Neural cell (in vitro differentiated cells): ENCODE results near the gene HSD3B7. TPM values are rescaled to one million over a fixed set of nuclear protein-coding genes. Genes with fewer than 3 reads are reported as not detected.

ENCODE experiments used
- H2AFZ ChIP-seq: fragments of 200-600, 300-800 bp; sonication (generic), shearing (Covaris generic); 2 replicates; pipeline ENCODE4 v1.6.0; 2014; ENCODE audit warnings: low read depth, mild to moderate bottlenecking, antibody characterized with exemption, low read length, moderate library complexity
- H3F3A ChIP-seq: fragments of 200-600 bp; shearing (Covaris generic); 2 replicates; pipeline ENCODE4 v1.6.1; 2016; ENCODE audit warnings: mild to moderate bottlenecking, moderate library complexity, mixed read lengths, antibody characterized with exemption, low read length; ENCODE audit not compliant: insufficient read depth, poor library complexity, severe bottlenecking
- H3K27ac ChIP-seq: fragments of 200-600, 300-800 bp; sonication (generic), shearing (Covaris generic); 2 replicates; pipeline ENCODE4 v1.5.1; 2014; ENCODE audit warnings: mild to moderate bottlenecking, low read length, moderate library complexity
- H3K27me3 ChIP-seq: fragments of 300-800, 200-600 bp; sonication (generic), shearing (Covaris generic); 2 replicates; pipeline ENCODE4 v1.6.0; 2014; ENCODE audit warnings: mild to moderate bottlenecking, low read depth, low read length, moderate library complexity; ENCODE audit not compliant: insufficient read depth
- H3K36me3 ChIP-seq: fragments of 300-800, 200-600 bp; sonication (generic), shearing (Covaris generic); 2 replicates; pipeline ENCODE4 v1.5.1; 2014; ENCODE audit warnings: mild to moderate bottlenecking, antibody characterized with exemption, low read length, moderate library complexity; ENCODE audit not compliant: insufficient read depth
- H3K4me2 ChIP-seq: fragments of 300-800, 200-600 bp; sonication (generic), shearing (Covaris generic); 2 replicates; pipeline ENCODE4 v1.6.0; 2014; ENCODE audit warnings: mild to moderate bottlenecking, low read length
- H3K4me3 ChIP-seq: fragments of 300-800, 200-600 bp; sonication (generic), shearing (Covaris generic); 2 replicates; pipeline ENCODE4 v1.5.1; 2014; ENCODE audit warnings: mild to moderate bottlenecking, low read length, moderate library complexity
- H3K79me2 ChIP-seq: fragments of 200-600 bp; shearing (Covaris generic); replicated peaks from 2 replicates; pipeline ENCODE4 v1.6.0; 2014; ENCODE audit warnings: mild to moderate bottlenecking, low read length, moderate library complexity; ENCODE audit not compliant: insufficient read depth
- H3K9ac ChIP-seq: fragments of 300-800, 200-600 bp; sonication (generic), shearing (Covaris generic); 2 replicates; pipeline ENCODE4 v1.6.1; 2016; ENCODE audit warnings: mild to moderate bottlenecking, low read length, mixed read lengths
- H3K9me2 ChIP-seq: fragments of 200-600 bp; shearing (Covaris generic); 2 replicates; pipeline ENCODE4 v1.6.1; 2016; ENCODE audit warnings: mild to moderate bottlenecking, low read length, mixed read lengths; ENCODE audit not compliant: insufficient read depth
- H3K9me3 ChIP-seq: fragments of 200-600, 300-800 bp; sonication (generic), shearing (Covaris generic); 2 replicates; pipeline ENCODE4 v1.6.1; 2016; ENCODE audit warnings: mild to moderate bottlenecking, mixed run types, low read length, moderate library complexity, mixed read lengths
- H4K20me1 ChIP-seq: fragments of 200-600 bp; shearing (Covaris generic); 2 replicates; pipeline ENCODE4 v1.6.1; 2016; ENCODE audit warnings: mild to moderate bottlenecking, mixed run types; ENCODE audit not compliant: insufficient read depth
- EP300 ChIP-seq: fragments of 450-650 bp; conservative IDR thresholded peaks from 2 replicates; pipeline ENCODE4 v1.6.1; 2014; ENCODE audit warnings: antibody characterized with exemption, mild to moderate bottlenecking, moderate library complexity; ENCODE audit not compliant: poor library complexity, severe bottlenecking
- EZH2 ChIP-seq: fragments of 200-600, 300-800 bp; shearing (Covaris generic), sonication (generic); IDR thresholded peaks from 2 replicates; pipeline ENCODE4 v1.6.1; 2014; ENCODE audit warnings: antibody characterized with exemption, low read length, borderline replicate concordance, mild to moderate bottlenecking; ENCODE audit not compliant: insufficient read depth, poor library complexity, severe bottlenecking
- MXI1 ChIP-seq: fragments of 450-650 bp; conservative IDR thresholded peaks from 2 replicates; pipeline ENCODE4 v1.6.1; 2014; ENCODE audit warnings: antibody characterized with exemption, mild to moderate bottlenecking; ENCODE audit not compliant: poor library complexity, severe bottlenecking
- POLR2AphosphoS5 ChIP-seq: IDR thresholded peaks from 2 replicates; pipeline ENCODE4 v1.6.1; 2012
- RAD21 ChIP-seq: fragments of 450-650 bp; conservative IDR thresholded peaks from 2 replicates; pipeline ENCODE4 v1.6.1; 2014; ENCODE audit warnings: antibody characterized with exemption, mild to moderate bottlenecking, moderate library complexity
- SMC3 ChIP-seq: fragments of 450-650 bp; conservative IDR thresholded peaks from 2 replicates; pipeline ENCODE4 v1.6.1; 2014; ENCODE audit warnings: antibody characterized with exemption, mild to moderate bottlenecking, moderate library complexity; ENCODE audit not compliant: poor library complexity
- TAF1 ChIP-seq: IDR thresholded peaks from 2 replicates; pipeline ENCODE4 v1.6.1; 2012; ENCODE audit warnings: low read depth
- polyA plus RNA-seq: library from polyadenylated mRNA; depleted of rRNA; stranded (reverse); fragments of >200 nt; gene quantifications from 2 replicates; pipeline ENCODE4 v1.2.3, GENCODE V29; 2014
- TF ChIP-seq, protein P1 (sequence below): IDR thresholded peaks from 2 replicates; pipeline ENCODE4 v1.6.1; 2012; ENCODE audit warnings: borderline replicate concordance
- TF ChIP-seq, protein P2 (sequence below): fragments of 450-650 bp; IDR thresholded peaks from 2 replicates; pipeline ENCODE4 v1.5.1; 2014; ENCODE audit warnings: antibody characterized with exemption, mild to moderate bottlenecking, moderate library complexity; ENCODE audit not compliant: poor library complexity, severe bottlenecking

The HSD3B7 gene
- polyA plus RNA-seq, 1 donor from 2014 or later, result 3.4 TPM

DNA sequence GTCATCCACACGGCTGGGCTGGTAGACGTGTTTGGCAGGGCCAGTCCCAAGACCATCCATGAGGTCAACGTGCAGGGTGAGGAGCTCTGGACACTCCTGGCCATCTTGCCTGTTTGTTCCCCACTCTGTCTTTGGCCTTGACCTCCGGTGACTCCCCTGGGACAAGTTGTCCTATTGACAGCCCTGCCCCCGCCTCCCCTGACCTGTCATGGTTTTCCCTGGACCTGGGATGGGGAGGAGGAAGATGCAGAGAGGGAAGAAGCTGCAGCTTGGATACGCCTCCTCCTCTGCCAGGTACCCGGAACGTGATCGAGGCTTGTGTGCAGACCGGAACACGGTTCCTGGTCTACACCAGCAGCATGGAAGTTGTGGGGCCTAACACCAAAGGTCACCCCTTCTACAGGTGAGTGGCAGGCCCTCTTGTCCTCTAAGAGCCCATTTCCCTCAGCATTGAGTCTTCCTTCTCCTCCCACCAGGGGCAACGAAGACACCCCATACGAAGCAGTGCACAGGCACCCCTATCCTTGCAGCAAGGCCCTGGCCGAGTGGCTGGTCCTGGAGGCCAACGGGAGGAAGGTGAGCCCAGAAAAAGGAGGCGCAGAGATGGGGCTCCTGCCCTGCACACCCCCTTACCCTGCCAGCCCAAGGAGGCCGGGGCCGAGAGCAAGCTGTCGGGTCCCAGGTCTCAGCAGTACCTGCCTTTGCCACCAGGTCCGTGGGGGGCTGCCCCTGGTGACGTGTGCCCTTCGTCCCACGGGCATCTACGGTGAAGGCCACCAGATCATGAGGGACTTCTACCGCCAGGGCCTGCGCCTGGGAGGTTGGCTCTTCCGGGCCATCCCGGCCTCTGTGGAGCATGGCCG, 1.4 kb downstream of the HSD3B7 start:
- Histone ChIP-seq H3K4me3 (no peak overlapping the region), H3F3A (no peaks in the 10 kb centered on the region), H3K9me3 (no peaks in the 10 kb centered on the region), H4K20me1 (no peaks in the 10 kb centered on the region), H3K9me2 (no peaks in the 10 kb centered on the region), H3K36me3 (no peaks in the 10 kb centered on the region), H3K9ac (no peak overlapping the region), H3K27ac (no peak overlapping the region), H3K4me2 (no peak overlapping the region), H3K79me2 (no peaks in the 10 kb centered on the region), H2AFZ (no peak overlapping the region), H3K27me3 (no peaks in the 10 kb centered on the region)
- TF ChIP-seq, protein P1, sequence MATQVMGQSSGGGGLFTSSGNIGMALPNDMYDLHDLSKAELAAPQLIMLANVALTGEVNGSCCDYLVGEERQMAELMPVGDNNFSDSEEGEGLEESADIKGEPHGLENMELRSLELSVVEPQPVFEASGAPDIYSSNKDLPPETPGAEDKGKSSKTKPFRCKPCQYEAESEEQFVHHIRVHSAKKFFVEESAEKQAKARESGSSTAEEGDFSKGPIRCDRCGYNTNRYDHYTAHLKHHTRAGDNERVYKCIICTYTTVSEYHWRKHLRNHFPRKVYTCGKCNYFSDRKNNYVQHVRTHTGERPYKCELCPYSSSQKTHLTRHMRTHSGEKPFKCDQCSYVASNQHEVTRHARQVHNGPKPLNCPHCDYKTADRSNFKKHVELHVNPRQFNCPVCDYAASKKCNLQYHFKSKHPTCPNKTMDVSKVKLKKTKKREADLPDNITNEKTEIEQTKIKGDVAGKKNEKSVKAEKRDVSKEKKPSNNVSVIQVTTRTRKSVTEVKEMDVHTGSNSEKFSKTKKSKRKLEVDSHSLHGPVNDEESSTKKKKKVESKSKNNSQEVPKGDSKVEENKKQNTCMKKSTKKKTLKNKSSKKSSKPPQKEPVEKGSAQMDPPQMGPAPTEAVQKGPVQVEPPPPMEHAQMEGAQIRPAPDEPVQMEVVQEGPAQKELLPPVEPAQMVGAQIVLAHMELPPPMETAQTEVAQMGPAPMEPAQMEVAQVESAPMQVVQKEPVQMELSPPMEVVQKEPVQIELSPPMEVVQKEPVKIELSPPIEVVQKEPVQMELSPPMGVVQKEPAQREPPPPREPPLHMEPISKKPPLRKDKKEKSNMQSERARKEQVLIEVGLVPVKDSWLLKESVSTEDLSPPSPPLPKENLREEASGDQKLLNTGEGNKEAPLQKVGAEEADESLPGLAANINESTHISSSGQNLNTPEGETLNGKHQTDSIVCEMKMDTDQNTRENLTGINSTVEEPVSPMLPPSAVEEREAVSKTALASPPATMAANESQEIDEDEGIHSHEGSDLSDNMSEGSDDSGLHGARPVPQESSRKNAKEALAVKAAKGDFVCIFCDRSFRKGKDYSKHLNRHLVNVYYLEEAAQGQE, result no peak
- TF ChIP-seq SMC3 (no peak), POLR2AphosphoS5 (no peak), MXI1 (no peak), TAF1 (no peak), EZH2 (no peak), EP300 (no peak), RAD21 (no peak)
- TF ChIP-seq, protein P2, sequence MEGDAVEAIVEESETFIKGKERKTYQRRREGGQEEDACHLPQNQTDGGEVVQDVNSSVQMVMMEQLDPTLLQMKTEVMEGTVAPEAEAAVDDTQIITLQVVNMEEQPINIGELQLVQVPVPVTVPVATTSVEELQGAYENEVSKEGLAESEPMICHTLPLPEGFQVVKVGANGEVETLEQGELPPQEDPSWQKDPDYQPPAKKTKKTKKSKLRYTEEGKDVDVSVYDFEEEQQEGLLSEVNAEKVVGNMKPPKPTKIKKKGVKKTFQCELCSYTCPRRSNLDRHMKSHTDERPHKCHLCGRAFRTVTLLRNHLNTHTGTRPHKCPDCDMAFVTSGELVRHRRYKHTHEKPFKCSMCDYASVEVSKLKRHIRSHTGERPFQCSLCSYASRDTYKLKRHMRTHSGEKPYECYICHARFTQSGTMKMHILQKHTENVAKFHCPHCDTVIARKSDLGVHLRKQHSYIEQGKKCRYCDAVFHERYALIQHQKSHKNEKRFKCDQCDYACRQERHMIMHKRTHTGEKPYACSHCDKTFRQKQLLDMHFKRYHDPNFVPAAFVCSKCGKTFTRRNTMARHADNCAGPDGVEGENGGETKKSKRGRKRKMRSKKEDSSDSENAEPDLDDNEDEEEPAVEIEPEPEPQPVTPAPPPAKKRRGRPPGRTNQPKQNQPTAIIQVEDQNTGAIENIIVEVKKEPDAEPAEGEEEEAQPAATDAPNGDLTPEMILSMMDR, result no peak

DNA sequence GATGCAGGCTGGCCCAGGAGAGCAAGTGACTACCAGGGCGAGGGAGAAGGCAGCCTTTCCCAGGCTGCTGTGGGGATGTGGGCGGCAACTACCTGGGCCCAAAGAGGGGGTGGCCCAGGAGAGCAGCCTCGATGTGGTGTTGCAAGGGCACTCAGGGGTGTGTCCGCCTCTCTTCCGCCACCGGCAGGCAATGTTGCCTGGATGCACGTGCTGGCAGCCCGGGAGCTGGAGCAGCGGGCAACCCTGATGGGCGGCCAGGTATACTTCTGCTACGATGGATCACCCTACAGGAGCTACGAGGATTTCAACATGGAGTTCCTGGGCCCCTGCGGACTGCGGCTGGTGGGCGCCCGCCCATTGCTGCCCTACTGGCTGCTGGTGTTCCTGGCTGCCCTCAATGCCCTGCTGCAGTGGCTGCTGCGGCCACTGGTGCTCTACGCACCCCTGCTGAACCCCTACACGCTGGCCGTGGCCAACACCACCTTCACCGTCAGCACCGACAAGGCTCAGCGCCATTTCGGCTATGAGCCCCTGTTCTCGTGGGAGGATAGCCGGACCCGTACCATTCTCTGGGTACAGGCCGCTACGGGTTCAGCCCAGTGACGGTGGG, 2.7 kb downstream of the HSD3B7 start:
- TF ChIP-seq, protein P2, result no peak
- TF ChIP-seq TAF1 (no peak), EZH2 (no peak), RAD21 (no peak), EP300 (no peak), POLR2AphosphoS5 (no peak), MXI1 (no peak), SMC3 (no peak)
- TF ChIP-seq, protein P1, result no peak
- Histone ChIP-seq H3K4me3 (no peak overlapping the region), H3K79me2 (no peaks in the 10 kb centered on the region), H3F3A (no peaks in the 10 kb centered on the region), H3K9ac (no peak overlapping the region), H3K9me2 (no peaks in the 10 kb centered on the region), H3K9me3 (no peaks in the 10 kb centered on the region), H3K27ac (no peak overlapping the region), H2AFZ (no peak overlapping the region), H3K4me2 (no peak overlapping the region), H4K20me1 (no peaks in the 10 kb centered on the region), H3K36me3 (no peaks in the 10 kb centered on the region), H3K27me3 (no peaks in the 10 kb centered on the region)
